ENCODE results near the gene PLXNC1. TPM values are rescaled to one million over a fixed set of nuclear protein-coding genes. Genes with fewer than 3 reads are reported as not detected.

The PLXNC1 gene
- total and polyA plus RNA-seq, 2 of the 8 experiments (the other 6 are each of a cell fraction or from before 2014, with no cell fraction given) = 0.83 to 2.0 TPM

DNA sequence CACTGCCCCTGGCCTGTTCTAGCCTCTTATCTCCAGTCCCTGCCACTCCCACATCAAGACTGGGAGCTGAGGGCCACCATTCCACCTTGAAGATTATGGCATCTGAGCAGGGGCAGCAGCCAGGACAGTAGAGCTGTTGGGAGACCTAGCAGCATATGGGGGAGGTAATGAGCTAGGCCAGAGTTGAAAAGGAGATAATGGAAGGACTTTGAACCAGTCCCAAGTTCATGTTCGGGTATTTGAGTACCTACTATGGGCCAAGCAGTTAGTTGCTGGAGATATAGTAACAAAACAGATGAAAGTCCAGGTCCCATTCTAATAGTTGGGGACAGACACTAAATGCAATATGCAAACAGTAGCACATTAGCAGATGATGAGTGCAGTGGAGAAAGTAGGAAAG is 151.5 kb downstream of the PLXNC1 start (continued):
- no peak for TF ChIP-seq POLR2AphosphoS5 (IDR thresholded peaks at IDR 0.05; ENCODE audit: low read depth, low read length)
- TF ChIP-seq ZNF274 (IDR thresholded peaks at IDR 0.05; ENCODE audit: borderline replicate concordance, extremely low read depth, low read length) = no peak
- TF ChIP-seq SP4 (IDR thresholded peaks at IDR 0.05; ENCODE audit: low read length) = no peak
- TF ChIP-seq CREB1 (IDR thresholded peaks at IDR 0.05) = no peak
- TF ChIP-seq SIN3A (conservative IDR thresholded peaks at IDR 0.05 in 1 of 2, IDR thresholded peaks at IDR 0.05 in 1 of 2; ENCODE audit: low read depth in 1 of 2, low read length in 2 of 2) = no peak
